Measurements from ENCODE around the gene NCOA1.
A peak's percentile ranks its signal among the peaks of the same experiment; 100 is the strongest.
"Not testable (repeated sequence)": the region's sequence is repeated elsewhere in the genome, so short reads cannot be mapped to it uniquely, and the experiment has no call there.

NCOA1 gene

DNA sequence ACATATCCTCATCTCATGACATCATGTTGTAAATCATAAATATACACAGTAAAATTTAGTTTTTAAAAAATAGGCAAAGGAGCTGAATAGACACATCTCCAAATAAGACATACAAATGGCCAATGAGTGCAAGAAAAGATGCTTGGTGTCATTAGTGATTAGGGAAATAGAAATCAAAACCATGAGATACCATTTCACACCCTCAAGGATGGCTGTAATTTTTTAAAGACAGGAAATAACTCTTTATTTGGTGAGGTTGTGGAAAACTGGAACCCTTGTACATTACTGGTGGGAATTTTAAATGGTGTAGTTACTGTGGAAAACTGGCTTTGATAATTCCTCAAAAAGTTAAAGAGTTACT is 160.6 kb downstream of the NCOA1 start:
- no peak for FAIRE-seq
- TF ChIP-seq PAX5 (IDR thresholded peaks at IDR 0.05; ENCODE audit: insufficient read depth, low read length, severe bottlenecking) (no peak), POLR2AphosphoS5 (IDR thresholded peaks at IDR 0.05; ENCODE audit: low read depth, low read length) (no peak), POU2F2 (IDR thresholded peaks at IDR 0.05; ENCODE audit: low read depth, low read length) (no peak), TAF1 (IDR thresholded peaks at IDR 0.05; ENCODE audit: low read depth, low read length) (no peak), SPI1 (IDR thresholded peaks at IDR 0.05; ENCODE audit: low read depth, low read length) (no peak), POLR2A (IDR thresholded peaks at IDR 0.05; ENCODE audit: low read depth, low read length) (no peak)

DNA sequence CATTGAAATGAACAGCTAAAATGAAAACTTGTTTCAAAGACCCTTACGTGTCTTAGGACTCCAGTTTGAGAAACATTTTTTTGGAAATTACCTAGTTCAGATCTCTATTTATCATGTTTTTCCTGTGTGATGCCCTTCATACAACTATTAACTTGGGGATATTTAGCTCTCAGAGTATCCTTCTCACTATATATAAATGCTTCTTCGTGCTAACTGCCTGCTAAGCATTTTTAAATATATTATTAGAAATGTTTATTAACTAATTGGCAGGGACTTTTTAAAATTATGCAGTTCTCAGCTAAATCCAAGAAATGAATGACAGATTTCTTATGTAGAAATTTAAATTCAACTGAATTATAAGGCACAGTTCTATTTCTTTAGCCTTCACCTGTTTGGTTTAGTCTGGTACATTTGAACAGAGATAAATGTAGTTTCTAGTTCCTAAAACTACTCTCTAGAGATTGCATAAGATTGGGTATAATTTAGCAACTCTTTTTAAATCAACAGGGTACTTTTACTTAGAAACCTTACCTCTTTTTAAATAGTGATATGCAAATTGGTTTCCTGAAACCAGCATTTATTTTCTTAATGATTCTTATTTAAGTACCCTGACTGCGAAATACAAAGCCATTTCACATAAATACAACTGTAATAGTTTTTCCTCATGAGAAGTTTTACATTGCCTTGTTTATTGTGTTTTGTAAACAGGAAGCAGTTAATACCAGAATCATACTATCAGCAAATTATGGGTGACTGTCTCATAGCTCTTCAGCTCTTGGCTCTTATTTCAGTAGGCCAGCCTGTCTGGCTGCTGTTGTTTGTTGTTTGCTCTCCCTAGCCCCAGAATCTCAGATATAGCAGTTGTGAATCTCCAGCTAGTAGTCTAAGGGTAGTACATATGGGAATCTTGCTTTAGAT is 161.5 kb downstream of the NCOA1 start:
- no peak for DNase-seq (ENCODE audit: insufficient read length, low spot score)
- no peak for FAIRE-seq
- no peak for TF ChIP-seq POLR2A (IDR thresholded peaks at IDR 0.05; ENCODE audit: low read depth, low read length)

More for the DNA sequence above, 160.6 kb downstream of the NCOA1 start:
- DNase-seq (ENCODE audit: insufficient read length, low spot score), result no peak

DNA sequence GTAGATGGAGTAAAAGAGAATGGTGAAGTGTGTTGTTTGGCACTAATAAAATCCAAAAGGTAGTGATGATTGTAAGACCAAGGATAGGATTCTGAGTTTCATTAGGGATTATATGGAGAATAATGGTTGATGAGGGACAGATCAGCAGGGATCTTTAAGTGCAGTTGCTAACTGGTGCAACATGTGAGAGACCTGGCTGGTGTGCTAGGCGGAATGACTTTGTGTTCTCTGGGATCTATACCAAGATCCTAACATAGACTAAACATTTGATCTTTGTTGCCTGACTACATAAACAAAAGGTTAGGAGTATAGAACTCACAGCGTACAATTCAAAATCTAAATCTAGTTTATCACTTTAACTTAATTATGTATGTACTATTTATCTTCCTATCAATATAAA is 166.8 kb downstream of the NCOA1 start:
- DNase-seq (ENCODE audit: insufficient read length, low spot score) (no peak), FAIRE-seq (no peak)

DNA sequence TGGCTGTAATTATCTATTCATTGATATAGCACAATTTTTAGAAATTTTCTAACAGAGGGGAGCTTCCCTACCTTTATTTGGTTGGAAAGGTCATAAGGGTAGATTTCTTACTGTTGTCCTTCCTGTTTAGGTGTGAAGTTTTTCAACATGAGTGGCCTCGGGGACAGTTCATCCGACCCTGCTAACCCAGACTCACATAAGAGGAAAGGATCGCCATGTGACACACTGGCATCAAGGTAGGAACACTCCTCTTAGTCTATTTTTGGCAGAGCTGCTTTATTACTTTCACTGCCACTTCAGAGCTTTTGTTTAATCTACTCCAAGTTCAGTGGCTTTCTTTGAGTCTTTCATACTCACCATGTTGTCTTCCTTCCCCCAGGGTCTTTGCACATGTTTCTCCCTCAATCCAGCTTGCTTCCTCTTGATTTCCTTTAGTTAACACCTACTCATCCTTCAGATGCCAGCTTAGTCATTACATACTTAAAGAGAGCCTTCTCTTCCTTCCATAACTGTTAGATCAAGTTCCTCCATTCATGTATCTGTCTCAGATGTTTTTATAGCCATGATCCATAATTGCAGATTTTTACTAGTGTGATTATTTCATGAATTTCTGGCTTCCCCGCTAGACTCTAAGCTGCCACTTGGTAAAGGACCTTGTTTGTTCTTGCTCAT is 167.6 kb downstream of the NCOA1 start:
- TF ChIP-seq PAX5 (IDR thresholded peaks at IDR 0.05; ENCODE audit: insufficient read depth, low read length, severe bottlenecking) (no peak), POLR2A (IDR thresholded peaks at IDR 0.05; ENCODE audit: low read depth, low read length) (no peak), TAF1 (IDR thresholded peaks at IDR 0.05; ENCODE audit: low read depth, low read length) (no peak), POU2F2 (IDR thresholded peaks at IDR 0.05; ENCODE audit: low read depth, low read length) (no peak), SPI1 (IDR thresholded peaks at IDR 0.05; ENCODE audit: low read depth, low read length) (no peak), POLR2AphosphoS5 (IDR thresholded peaks at IDR 0.05; ENCODE audit: low read depth, low read length) (no peak)
- no peak for DNase-seq (ENCODE audit: insufficient read length, low spot score)
- no peak for FAIRE-seq

More for the DNA sequence above, 166.8 kb downstream of the NCOA1 start:
- no peak for TF ChIP-seq POLR2AphosphoS5 (IDR thresholded peaks at IDR 0.05; ENCODE audit: low read depth, low read length)
- TF ChIP-seq SPI1 (IDR thresholded peaks at IDR 0.05; ENCODE audit: low read depth, low read length), result no peak
- TF ChIP-seq PAX5 (IDR thresholded peaks at IDR 0.05; ENCODE audit: insufficient read depth, low read length, severe bottlenecking), result no peak

DNA sequence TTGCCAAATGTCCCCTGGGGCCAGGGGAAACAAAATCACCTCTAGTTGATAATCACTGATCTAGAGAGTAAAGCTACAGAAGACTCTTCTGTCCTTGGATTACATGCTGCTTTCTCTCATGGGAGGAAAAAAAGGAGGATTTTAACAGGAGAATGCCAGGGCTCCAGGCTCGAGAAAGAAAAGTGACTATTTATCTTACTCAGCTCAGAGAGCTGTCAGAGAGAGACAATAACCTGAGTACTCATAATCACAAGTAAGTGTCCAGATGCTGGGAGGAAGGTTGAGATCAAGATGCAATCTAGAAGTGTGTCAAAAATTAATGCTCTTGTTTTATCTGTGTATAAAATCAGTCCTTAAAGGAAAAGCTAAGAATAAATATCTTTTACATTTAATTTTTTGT is 168.8 kb downstream of the NCOA1 start:
- DNase-seq (ENCODE audit: insufficient read length, low spot score) (no peak), FAIRE-seq (no peak)
- TF ChIP-seq POLR2A (IDR thresholded peaks at IDR 0.05; ENCODE audit: low read depth, low read length) (no peak), PAX5 (IDR thresholded peaks at IDR 0.05; ENCODE audit: insufficient read depth, low read length, severe bottlenecking) (no peak), POLR2AphosphoS5 (IDR thresholded peaks at IDR 0.05; ENCODE audit: low read depth, low read length) (no peak), POU2F2 (IDR thresholded peaks at IDR 0.05; ENCODE audit: low read depth, low read length) (no peak), SPI1 (IDR thresholded peaks at IDR 0.05; ENCODE audit: low read depth, low read length) (no peak), TAF1 (IDR thresholded peaks at IDR 0.05; ENCODE audit: low read depth, low read length) (no peak)

DNA sequence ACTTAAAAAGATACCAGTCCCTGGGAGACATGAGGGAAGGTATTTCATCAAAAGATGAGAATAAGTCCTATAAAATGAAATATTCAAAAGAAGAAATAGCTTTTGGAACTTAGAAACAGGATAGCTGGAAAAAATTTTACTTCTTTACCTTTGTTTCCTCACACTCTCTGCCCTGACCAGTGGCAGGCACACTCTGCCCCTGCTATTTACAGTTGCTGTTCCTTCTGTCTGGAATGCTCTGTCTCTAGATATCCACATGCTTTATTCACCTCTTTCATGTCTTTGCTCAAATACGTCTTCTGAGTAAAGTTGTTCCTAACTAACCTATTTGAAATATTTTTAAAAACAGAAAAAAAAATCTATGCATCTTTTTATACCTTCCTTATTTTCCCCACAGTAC is 176.5 kb downstream of the NCOA1 start:
- no peak for FAIRE-seq
- no peak for DNase-seq (ENCODE audit: insufficient read length, low spot score)
- TF ChIP-seq TAF1 (IDR thresholded peaks at IDR 0.05; ENCODE audit: low read depth, low read length) (no peak), PAX5 (IDR thresholded peaks at IDR 0.05; ENCODE audit: insufficient read depth, low read length, severe bottlenecking) (no peak), POLR2A (IDR thresholded peaks at IDR 0.05; ENCODE audit: low read depth, low read length) (no peak)

DNA sequence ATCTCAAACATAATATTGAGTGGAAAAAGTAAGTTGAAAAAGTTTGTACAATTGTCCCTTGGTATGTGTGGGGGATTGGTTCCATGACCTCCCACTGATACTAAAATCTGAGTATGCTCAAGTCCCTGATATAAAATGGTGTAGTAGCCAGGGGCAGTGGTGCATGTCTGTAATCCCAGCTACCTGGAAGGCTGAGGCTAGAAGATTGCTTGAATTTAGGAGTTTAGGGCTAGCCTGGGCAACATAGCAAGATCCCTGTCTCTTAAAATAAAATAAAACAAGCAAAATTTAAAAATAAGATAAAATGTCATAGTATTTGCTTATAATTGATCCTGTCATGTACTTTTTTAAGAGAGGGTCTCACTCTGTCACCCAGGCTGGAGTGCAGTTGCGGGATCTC is 180.2 kb downstream of the NCOA1 start:
- FAIRE-seq (no peak), DNase-seq (ENCODE audit: insufficient read length, low spot score) (no peak)
- TF ChIP-seq PAX5 (IDR thresholded peaks at IDR 0.05; ENCODE audit: insufficient read depth, low read length, severe bottlenecking) (no peak), SPI1 (IDR thresholded peaks at IDR 0.05; ENCODE audit: low read depth, low read length) (no peak), POLR2AphosphoS5 (IDR thresholded peaks at IDR 0.05; ENCODE audit: low read depth, low read length) (no peak), POU2F2 (IDR thresholded peaks at IDR 0.05; ENCODE audit: low read depth, low read length) (no peak), POLR2A (IDR thresholded peaks at IDR 0.05; ENCODE audit: low read depth, low read length) (no peak), TAF1 (IDR thresholded peaks at IDR 0.05; ENCODE audit: low read depth, low read length) (no peak)

DNA sequence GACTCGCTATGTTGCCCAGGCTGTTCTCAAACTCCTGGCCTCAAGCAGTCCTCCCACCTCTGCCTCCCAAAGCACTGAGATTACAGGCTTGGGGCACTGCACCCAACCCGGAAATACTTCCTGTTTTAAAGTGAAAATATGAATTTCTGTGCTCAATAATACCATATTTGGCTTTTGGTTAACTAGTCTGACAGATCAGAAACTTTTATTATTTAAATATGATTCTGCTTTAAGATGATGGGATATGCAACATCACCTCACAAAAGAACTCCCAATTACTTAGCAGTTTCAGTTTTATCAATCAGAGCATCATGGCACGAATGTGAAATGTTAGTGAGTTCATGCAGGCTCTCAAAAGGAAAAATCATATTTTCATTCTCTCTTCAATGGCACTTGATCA is 181.5 kb downstream of the NCOA1 start:
- no peak for TF ChIP-seq TAF1 (IDR thresholded peaks at IDR 0.05; ENCODE audit: low read depth, low read length)
- no peak for DNase-seq (ENCODE audit: insufficient read length, low spot score)
- FAIRE-seq, result no peak

DNA sequence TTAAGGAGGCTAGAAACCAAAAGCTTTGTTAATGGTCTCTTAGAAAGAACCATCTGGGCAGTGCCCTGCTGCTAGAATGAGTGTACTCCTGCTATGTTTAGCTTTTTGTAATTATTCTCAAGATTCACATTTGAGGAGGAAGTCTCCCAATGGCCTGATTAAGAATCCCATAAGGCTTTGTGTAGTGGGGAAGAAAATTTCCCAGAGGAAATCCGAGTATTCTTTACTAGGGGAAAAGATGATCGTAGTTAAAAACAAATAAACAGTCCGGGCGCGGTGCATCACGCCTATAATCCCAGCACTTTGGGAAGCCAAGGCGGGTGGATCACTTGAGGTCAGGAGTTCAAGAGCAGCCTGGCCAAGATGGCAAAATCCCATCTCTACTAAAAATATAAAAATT is 184.3 kb downstream of the NCOA1 start:
- TF ChIP-seq POLR2A (IDR thresholded peaks at IDR 0.05; ENCODE audit: low read depth, low read length), result no peak
- FAIRE-seq (no peak), DNase-seq (ENCODE audit: insufficient read length, low spot score) (no peak)

DNA sequence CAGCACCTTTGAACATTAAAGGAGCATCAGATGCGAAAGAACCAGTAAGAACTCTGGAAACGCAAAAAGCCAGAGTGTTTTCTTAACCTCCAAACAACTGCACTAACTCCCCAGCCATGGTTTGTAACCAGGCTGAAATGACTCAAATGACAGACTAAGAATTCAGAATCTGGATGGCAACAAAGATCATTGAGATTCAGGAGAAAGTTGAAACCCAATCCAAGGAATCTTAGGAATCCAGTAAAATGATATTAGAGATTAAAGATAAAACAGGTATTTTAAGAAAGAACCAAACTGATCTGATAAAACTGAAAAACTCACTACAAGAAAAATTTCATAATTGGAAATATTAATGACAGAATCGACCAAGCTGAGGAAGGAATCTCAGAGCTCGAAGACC is 185.4 kb downstream of the NCOA1 start:
- DNase-seq (ENCODE audit: insufficient read length, low spot score) (no peak), FAIRE-seq (no peak)
- no peak for TF ChIP-seq PAX5 (IDR thresholded peaks at IDR 0.05; ENCODE audit: insufficient read depth, low read length, severe bottlenecking)
- no peak for TF ChIP-seq POU2F2 (IDR thresholded peaks at IDR 0.05; ENCODE audit: low read depth, low read length)
- no peak for TF ChIP-seq SPI1 (IDR thresholded peaks at IDR 0.05; ENCODE audit: low read depth, low read length)
- TF ChIP-seq TAF1 (IDR thresholded peaks at IDR 0.05; ENCODE audit: low read depth, low read length), result no peak
- TF ChIP-seq POLR2AphosphoS5 (IDR thresholded peaks at IDR 0.05; ENCODE audit: low read depth, low read length), result no peak

DNA sequence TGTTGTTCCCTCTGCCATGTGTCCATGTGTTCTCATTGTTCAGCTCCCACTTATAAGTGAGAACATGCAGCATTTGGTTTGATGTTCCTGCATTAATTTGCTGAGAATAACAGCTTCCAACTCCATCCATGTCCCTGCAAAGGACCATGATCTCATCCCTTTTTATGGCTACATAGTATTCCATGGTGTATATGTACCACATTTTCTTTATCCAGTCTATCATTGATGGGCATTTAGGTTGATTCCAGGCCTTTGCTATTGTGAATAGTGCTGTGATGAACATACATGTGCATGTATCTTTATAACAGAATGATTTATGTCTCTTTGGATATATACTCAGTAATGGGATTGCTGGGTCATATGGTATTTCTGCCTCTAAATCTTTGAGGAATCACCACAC is 187.0 kb downstream of the NCOA1 start:
- not testable (repeated sequence) for DNase-seq (ENCODE audit: insufficient read length, low spot score)
- peak; percentile 31 for FAIRE-seq

All from GM12891 (cell line).